Neuron (in vitro differentiated cells): ENCODE results near the gene MBNL1.

ENCODE experiments used
- H2AFZ ChIP-seq: one replicate; pipeline ENCODE4 v1.6.1; 2013; ENCODE audit warnings: low read depth, mild to moderate bottlenecking, inconsistent platforms, low read length, moderate library complexity
- H3K27me3 ChIP-seq: one replicate; pipeline ENCODE4 v1.6.1; 2013; ENCODE audit warnings: low read length; ENCODE audit not compliant: insufficient read depth
- H3K36me3 ChIP-seq: one replicate; pipeline ENCODE4 v1.6.1; 2013; ENCODE audit warnings: low read length; ENCODE audit not compliant: insufficient read depth
- H3K4me1 ChIP-seq: one replicate; pipeline ENCODE4 v1.6.1; 2013; ENCODE audit warnings: low read length; ENCODE audit not compliant: insufficient read depth
- H3K4me3 ChIP-seq: 2 replicates; pipeline ENCODE4 v1.5.1; 2013; ENCODE audit warnings: mild to moderate bottlenecking, low read length, moderate library complexity
- H3K9me3 ChIP-seq: one replicate; pipeline ENCODE4 v1.6.1; 2013; ENCODE audit warnings: low read length

Gene MBNL1

DNA sequence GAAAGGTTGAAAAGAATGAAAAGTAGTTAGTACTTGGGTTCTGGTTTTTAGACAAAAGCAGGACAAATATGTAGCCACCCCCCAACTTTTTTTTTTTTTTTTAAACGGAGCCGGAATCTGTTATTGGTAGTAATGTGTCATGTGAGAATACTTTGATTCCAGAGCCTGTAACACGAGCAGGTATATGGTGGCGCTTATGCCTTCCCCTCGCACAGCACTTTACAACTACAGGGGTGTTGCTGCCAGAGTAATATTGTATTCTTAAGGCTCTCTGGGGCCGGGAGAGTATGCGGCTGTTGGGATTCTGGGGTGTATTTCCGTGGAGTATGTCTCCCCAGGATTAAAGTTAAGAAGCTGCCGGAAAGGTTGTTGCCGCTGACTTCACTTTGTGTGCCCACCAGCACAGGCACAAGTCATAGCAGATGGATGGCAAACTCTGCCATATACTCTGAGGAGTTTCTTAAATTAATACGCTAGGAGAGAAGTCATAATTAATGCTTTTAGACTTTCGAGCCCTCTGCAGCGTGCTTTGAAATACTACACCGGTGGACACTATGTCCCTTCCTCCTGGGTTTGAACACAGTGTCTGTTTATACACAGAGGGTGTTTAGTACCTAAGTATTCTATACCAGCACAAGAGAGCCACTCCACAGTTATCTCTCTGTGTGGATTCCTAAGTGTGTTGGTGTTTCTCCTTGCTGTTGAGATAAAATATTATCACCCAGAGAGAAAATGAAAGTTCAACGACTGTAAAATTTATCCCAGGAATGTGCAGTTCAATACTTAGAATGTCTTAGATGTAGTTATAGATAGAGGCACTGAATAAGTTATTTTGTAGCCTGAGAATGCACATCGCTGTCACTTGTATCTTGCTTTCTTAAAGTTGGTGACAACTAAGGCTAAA, 1.4 kb downstream of the MBNL1 start:
- no peaks in the 10 kb centered on the region for H3K27me3 ChIP-seq
- H3K4me3 ChIP-seq, result peak overlapping the region; percentile 79
- H2AFZ ChIP-seq, result peak overlapping the region; percentile 68
- H3K4me1 ChIP-seq, result peaks cover 24% of the 10 kb centered on the region
- H3K9me3 ChIP-seq, result no peaks in the 10 kb centered on the region
- no peaks in the 10 kb centered on the region for H3K36me3 ChIP-seq

GRCh38 chr3:152270937-152271336, 2.2 kb downstream of the MBNL1 start:
- Histone ChIP-seq H3K9me3 (no peaks in the 10 kb centered on the region), H3K36me3 (no peaks in the 10 kb centered on the region), H3K4me1 (peaks cover 24% of the 10 kb centered on the region), H3K27me3 (no peaks in the 10 kb centered on the region), H2AFZ (no peak overlapping the region), H3K4me3 (peak overlapping the region; percentile 79)

DNA sequence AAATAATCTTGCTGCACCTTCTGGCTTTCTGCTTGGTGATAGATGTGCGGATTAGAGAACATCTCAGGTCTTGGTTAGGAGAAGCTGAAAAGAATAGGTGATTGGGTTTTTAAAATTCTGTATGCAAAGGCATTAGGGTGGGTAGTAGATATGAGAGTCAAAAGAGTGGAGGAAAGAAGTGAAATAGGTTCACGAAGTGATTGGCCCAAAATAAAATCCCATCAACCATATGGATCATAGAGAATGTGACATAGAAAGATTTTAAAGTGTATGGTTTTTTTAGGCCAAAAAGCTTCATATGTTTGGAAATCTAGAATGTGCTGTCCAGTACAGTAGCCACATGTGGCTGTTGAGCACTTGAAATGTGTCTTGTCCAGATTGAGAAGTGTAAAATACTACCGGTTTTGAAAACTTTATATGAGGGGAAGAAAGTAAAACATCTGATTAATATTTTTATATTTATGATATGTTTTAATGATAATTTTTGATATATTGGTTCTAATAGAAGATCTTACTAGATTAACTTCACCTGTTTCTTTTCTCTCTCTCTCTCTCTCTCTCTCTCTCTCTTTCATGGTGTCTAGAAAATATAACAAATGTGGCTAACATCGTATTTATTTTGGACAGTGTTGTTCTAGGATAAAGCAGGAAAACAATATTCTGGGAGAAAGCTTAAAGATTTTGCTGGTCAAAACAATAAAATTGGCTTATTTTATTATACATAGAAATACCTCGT, 2.9 kb downstream of the MBNL1 start:
- no peaks in the 10 kb centered on the region for H3K36me3 ChIP-seq
- peaks cover 24% of the 10 kb centered on the region for H3K4me1 ChIP-seq
- peak overlapping the region; percentile 79 for H3K4me3 ChIP-seq
- no peaks in the 10 kb centered on the region for H3K27me3 ChIP-seq
- no peaks in the 10 kb centered on the region for H3K9me3 ChIP-seq
- no peak overlapping the region for H2AFZ ChIP-seq

DNA sequence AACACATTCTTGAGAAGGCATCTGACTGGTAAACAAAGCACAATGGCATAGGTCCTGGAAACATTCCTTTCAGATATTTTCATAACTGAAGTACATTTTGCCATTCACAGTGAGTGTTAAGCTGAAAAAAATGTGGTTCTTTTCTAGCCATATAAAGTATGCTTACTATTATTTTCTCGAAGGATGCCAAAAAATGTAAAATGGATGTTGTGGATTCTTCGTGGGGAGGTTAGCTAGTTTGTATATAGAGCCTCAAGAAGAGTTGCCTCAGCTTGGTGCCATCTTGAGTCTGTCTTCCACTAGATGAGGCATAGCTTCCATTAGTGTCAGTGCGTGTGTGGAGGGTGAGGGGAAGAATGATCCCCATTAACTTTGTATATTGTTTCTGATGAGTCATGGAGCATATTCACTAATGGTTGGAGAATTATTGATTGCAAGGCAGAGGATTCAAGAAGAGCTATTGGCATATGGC, 4.1 kb downstream of the MBNL1 start:
- Histone ChIP-seq H3K27me3 (no peaks in the 10 kb centered on the region), H2AFZ (no peak overlapping the region), H3K4me1 (peaks cover 20% of the 10 kb centered on the region), H3K9me3 (no peaks in the 10 kb centered on the region), H3K36me3 (no peaks in the 10 kb centered on the region), H3K4me3 (no peak overlapping the region)

GRCh38 chr3:152276681-152277080, 8.0 kb downstream of the MBNL1 start:
- no peaks in the 10 kb centered on the region for H3K9me3 ChIP-seq
- peaks cover 11% of the 10 kb centered on the region for H3K4me1 ChIP-seq
- H2AFZ ChIP-seq, result no peak overlapping the region
- no peaks in the 10 kb centered on the region for H3K27me3 ChIP-seq
- H3K36me3 ChIP-seq, result no peaks in the 10 kb centered on the region
- H3K4me3 ChIP-seq, result no peak overlapping the region

GRCh38 chr3:152277198-152277597, 8.5 kb downstream of the MBNL1 start:
- Histone ChIP-seq H3K4me1 (peaks cover 11% of the 10 kb centered on the region), H2AFZ (no peak overlapping the region), H3K9me3 (no peaks in the 10 kb centered on the region), H3K27me3 (no peaks in the 10 kb centered on the region), H3K4me3 (no peak overlapping the region), H3K36me3 (no peaks in the 10 kb centered on the region)

GRCh38 chr3:152278756-152279427, 10.2 kb downstream of the MBNL1 start:
- no peak overlapping the region for H2AFZ ChIP-seq
- no peak overlapping the region for H3K4me3 ChIP-seq
- H3K4me1 ChIP-seq, result peaks cover 8% of the 10 kb centered on the region
- H3K9me3 ChIP-seq, result no peaks in the 10 kb centered on the region
- H3K36me3 ChIP-seq, result no peaks in the 10 kb centered on the region
- H3K27me3 ChIP-seq, result no peaks in the 10 kb centered on the region

- H3K27me3 ChIP-seq, result no peaks in the 10 kb centered on the region
Observed at GRCh38 chr3:152279479-152279878, 10.8 kb downstream of the MBNL1 start.

DNA sequence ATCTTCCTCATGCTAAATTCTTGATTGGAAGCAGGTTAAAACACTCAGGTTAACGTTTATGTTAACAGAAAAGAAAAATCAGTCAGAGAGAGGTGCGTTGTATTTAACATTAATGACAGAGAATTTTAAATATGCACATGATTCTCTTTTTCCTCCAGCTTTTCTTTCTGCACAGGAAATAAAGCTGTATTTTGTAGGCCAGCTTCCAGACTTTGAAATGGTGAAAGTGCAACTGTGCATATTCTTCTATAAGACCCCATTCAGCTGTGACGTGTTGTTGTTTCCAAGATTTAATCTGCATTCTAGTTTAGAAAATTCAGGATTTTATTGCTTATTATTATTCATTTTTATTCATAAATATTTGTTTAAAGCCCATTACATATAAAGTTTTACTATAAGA, 11.8 kb downstream of the MBNL1 start:
- H2AFZ ChIP-seq, result no peak overlapping the region
- H3K27me3 ChIP-seq, result no peaks in the 10 kb centered on the region

More at GRCh38 chr3:152279479-152279878, 10.8 kb downstream of the MBNL1 start:
- no peak overlapping the region for H2AFZ ChIP-seq
- no peaks in the 10 kb centered on the region for H3K9me3 ChIP-seq
- peaks cover 8% of the 10 kb centered on the region for H3K4me1 ChIP-seq
- no peaks in the 10 kb centered on the region for H3K36me3 ChIP-seq
- no peak overlapping the region for H3K4me3 ChIP-seq

DNA sequence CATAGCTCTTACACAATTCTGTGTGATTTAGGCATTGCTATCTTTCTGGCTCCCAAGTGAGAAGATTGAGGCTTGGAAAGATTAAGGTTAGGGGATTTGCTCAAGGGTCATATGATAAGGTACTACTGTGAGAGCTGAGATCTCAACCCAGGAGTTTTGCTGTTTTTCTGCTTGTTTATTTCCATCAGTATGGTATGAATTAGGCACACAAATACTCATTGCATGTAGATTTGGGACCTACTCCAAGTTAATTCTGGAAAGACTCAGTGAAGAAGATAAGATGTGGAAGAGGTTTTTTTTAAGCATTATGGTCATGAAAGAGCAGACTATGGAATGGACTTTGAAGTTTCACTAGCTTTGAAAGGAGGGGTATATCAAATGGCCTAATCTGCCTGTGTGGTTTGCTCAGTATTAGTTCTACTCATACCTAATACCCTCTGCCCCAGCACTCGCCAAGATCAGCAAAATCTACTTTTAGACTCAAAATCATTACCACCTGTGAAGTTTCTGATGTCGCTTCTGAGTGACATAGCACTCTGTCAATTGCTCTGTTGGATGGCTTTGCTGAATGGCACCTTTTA, 12.5 kb downstream of the MBNL1 start:
- H3K4me1 ChIP-seq, result peaks cover 8% of the 10 kb centered on the region
- H2AFZ ChIP-seq, result no peak overlapping the region
- H3K27me3 ChIP-seq, result no peaks in the 10 kb centered on the region
- no peaks in the 10 kb centered on the region for H3K36me3 ChIP-seq
- H3K4me3 ChIP-seq, result no peak overlapping the region
- H3K9me3 ChIP-seq, result peaks cover 2% of the 10 kb centered on the region

More for the DNA sequence above, 11.8 kb downstream of the MBNL1 start:
- Histone ChIP-seq H3K9me3 (peaks cover under 1% of the 10 kb centered on the region), H3K4me3 (no peak overlapping the region), H3K4me1 (peaks cover 8% of the 10 kb centered on the region), H3K36me3 (no peaks in the 10 kb centered on the region)

GRCh38 chr3:152282813-152283212, 14.1 kb downstream of the MBNL1 start:
- Histone ChIP-seq H3K27me3 (no peaks in the 10 kb centered on the region), H3K9me3 (peaks cover 2% of the 10 kb centered on the region), H3K36me3 (no peaks in the 10 kb centered on the region), H2AFZ (no peak overlapping the region), H3K4me1 (peaks cover 8% of the 10 kb centered on the region), H3K4me3 (no peak overlapping the region)

GRCh38 chr3:152283492-152284381, 15.0 kb downstream of the MBNL1 start:
- H3K4me1 ChIP-seq, result peaks cover 5% of the 10 kb centered on the region
- no peak overlapping the region for H3K4me3 ChIP-seq

More at GRCh38 chr3:152283492-152284381, 15.0 kb downstream of the MBNL1 start:
- Histone ChIP-seq H2AFZ (no peak overlapping the region), H3K9me3 (peaks cover 2% of the 10 kb centered on the region), H3K36me3 (no peaks in the 10 kb centered on the region), H3K27me3 (no peaks in the 10 kb centered on the region)
